GM18526 (cell line): ENCODE data around the gene CYP4F11.

Source experiments
- POLR2A ChIP-seq: IDR thresholded peaks from 3 replicates; pipeline ENCODE4 v1.6.1; 2011; ENCODE audit not compliant: insufficient read length; ENCODE audit errors: extremely low read depth

The CYP4F11 gene

DNA sequence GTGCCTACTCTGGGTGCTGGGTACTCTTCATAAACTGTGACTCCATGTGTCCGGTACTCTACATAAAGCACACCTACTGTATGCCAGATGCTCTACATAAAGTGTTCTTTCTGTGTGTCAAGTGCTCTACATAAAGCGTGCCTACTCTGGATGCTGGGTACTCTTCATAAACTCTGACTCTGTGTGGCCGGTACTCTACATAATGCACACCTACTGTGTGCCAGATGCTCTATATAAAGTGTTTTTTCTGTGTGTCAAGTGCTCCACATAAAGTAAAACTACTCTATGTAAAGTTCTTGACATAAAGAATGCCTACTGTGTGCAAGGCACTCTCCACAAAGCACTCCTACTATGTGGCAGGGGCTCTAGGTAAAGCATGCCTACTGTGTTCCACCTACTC is 1.8 kb upstream of the CYP4F11 start:
- no peak for TF ChIP-seq POLR2A

DNA sequence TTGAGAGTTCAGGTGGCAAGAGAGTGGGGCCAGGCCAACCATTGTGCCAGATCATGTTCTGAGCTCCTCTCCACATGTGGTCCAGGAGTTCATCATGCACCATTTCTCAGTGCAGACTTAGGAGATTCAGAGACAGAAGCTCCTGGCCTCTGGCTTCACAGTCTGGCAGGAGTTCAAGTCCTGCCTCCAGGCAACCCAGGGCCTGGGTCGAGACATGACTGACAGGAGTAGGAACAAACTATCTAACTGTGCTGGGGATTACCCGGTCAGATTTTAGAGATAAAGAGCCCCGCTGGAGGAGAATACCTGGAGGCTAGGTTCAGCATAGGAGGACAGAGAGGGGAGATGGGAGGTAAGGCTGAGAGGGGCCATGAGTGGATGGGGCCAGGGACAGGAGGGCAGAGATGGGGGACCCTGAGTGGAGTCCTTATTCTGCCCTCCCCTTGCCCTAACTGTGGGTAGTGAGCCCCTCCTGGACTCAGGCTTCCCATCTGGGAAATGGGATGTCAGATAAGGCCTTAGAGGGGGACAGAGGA is 906 bp upstream of the CYP4F11 start:
- no peak for TF ChIP-seq POLR2A

DNA sequence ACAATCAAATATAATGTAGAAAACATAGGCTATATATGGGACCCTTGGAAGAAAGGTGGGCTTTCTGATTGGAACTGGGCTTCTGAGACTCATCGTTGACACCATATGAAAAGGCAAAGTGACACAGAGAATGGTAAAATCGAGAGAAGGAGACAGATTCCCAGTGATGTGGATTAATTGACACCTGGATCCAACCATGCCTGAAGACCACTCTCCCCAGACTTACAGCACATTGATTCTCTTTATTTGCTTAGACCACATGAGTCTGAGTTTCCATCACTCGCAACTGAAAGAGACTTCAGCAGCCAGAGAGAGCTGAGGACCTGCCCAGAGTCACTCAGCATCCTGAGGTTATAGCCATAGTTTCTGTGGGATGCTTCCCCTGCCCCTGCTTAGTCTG is 6.0 kb downstream of the CYP4F11 start:
- TF ChIP-seq POLR2A: no peak

DNA sequence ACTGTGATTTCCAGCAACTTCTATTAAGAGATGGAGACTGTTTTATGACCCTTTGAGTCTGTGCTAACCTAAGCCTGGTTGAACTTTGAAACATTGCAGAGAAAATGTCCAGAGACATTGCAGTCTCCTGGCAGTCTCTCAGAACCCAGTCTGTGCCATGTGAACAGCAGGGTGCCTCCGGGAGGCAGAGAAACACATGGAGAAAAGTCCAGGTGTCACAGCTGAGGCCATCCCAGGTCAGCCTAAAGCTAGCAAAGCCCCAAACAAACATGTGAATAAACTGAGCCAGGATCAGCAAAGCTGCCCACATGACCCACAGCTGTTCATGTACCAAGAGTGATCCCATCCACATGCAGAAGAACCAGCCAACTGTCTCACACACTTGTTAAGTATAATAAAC is 7.8 kb downstream of the CYP4F11 start:
- TF ChIP-seq POLR2A: no peak

DNA sequence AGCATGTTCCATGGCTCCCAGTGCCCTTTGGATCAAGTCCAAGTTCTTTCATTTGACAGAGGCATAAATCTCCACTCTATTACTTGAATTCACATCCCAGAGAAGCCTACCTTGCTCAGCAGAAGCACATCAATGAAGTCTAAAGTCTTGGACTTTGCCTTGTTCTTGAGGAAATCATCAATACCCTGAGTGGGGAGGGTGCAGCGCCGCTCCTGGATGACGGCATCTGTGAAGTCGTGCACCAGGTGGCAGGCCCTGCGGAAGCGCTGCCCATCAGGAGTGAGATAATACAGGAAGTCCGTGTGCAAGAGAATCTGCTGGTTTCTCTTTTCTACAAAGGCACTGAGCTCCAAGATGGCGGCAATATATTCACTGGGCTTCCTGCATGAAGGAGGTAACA is 10.6 kb downstream of the CYP4F11 start:
- no peak for TF ChIP-seq POLR2A

DNA sequence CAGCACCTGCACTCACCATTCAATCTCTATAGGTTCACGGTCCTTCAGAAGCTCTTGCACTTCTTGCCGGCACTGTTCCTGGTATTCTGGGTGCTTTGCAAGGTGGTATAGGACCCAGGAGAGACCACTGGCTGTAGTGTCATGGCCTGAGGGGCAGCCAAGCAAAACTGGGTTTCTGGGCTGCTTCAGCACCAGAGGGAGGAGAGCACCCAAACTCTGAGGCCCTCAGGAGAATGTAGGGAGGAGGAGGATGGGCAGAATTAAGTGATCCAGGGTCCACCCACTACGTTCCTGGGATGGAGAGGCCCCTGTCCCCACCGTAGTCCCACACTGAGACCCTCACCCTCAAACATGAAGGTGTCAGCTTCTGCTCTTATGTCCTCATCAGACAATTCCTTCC is 12.3 kb downstream of the CYP4F11 start:
- no peak for TF ChIP-seq POLR2A

DNA sequence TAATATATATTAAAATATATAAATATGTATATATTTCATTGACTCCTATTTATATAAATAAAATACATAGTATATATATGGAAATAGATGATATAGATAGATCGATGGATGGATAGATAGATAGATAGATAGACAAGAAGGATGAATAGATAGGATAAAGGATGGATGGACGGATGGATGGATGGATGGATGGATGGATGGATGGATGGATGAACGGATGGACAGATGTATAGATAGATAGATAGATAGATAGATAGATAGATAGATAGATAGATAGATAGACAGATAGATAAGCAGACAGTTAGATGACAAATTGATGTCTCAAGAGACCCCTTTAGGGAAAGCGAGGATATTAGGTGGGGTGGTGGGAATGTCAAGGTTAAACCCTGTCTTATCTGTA is 15.1 kb downstream of the CYP4F11 start:
- TF ChIP-seq POLR2A: no peak

DNA sequence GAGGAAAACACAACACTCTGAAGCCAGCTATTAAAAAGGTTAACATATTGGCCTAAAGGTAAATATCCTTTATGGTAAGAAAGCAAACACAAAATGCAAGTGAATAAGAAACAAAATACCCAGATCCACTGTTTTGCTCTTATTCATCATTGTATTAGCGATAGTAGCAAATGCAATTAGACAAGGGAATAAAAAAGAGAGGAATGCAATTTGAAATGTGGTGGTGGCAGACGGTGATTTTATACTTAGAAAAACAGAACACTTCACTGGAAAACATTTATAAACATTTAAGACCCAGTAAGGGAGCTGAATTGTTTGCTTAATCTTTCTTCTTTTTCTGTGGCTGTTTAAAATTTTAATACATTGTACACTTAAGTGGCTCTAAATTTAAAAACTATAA is 19.2 kb downstream of the CYP4F11 start:
- no peak for TF ChIP-seq POLR2A

DNA sequence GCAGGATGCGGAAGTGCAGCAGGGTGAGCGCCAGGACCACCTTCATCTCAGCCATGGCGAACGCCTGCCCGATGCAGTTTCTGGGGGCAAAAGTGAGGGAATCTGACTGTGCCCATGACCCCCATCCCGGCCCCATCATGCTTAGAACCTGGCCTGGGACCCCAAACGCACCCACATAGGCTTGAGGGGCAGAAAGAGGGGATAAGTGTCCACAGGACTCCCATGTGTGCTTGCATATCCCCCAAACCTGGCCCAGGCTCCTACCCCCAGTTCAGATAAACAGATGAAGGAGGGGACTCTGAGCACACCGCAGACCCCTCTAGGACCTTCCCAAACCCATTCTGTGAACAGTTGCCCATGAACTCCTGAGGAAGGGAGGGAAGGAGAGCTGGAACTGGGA is 20.5 kb downstream of the CYP4F11 start:
- no peak for TF ChIP-seq POLR2A

DNA sequence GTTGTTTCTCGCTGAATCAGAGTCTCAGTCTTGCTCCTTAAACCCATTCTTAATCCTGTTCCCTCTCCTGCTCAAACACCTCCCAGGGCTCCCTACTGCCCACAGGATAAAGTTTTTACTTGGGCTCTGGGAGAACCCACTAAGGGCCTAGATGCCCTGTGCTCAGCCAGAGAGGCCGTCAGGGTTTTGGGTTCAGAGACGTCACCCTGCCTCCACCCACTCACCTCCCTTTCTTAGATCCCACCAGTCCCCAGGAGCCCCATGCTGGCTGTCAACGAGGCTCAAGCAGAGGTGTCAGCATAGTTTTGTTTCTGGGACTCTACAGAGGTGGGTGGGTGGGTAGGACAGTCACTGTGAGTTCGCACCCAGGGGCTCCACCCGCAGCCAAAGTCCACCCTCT is 20.9 kb downstream of the CYP4F11 start:
- TF ChIP-seq POLR2A: no peak

DNA sequence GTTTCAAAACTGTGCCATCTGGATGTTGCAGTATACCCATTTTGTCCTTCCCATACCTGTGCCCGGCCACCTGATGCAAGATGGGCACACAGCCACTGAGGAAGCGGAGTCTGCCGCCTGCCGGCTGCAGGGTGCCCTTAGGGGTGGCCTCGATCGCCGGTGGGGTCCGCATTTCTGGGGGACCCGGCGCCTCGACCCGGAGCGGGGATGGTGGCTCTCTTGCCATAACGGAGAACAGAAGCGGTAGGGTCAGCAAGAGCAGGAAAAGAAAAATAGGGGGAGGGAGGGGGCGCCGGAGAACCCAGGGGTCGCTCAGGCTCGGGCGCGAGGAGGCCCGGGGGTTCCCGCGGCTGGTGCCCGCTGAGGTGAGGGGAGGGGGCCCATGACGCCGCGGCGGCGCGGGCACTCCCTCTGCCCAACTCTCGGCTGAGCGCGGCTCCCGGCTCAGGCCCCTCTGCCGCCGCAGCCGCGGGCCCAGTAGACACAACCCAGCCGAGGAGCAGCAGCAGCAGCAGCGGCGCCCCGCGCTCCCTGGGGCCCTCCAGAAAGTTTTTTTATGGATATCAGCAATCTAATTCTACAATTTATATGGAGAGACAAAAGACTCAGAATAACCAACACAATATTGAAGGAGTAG is 22.6 kb downstream of the CYP4F11 start:
- no peak for TF ChIP-seq POLR2A

DNA sequence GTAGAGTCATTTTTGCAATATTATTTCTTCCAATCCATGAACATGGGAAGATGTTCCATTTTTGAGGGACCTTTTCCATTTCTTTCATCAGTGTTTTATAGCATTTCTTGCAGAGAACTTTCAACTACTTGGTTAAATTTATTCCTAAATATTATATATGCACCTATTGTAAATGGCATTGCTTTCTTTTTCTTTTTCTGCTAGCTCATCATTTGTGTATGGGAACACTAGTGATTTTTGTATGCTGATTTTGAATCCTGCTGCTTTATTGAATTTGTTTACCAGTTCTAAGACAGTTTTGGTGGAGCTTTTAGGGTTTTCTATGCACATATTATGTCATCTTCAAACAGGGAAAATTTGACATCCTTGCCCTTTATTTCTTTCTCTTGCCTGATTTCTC is 29.3 kb downstream of the CYP4F11 start:
- no peak for TF ChIP-seq POLR2A

DNA sequence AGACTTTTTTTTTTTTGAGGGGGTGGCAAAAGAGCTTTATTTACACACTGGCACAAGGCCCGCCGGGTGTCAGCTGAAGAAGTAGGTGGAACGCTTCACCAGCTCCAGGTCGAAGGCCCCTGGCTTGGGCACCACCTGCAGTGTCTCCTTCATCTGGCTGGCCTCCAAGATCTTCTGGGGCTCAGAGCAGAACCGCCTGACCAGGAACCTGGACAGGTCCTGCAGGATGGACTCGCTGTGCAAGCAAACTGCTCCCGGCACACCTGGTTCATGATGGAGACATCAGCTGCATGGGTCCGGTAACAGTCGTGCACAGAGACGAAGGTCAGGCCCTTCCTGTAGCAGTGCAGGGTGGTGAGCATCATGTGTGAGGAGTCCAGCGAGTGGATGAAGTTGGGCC is 32.1 kb downstream of the CYP4F11 start:
- TF ChIP-seq POLR2A: no peak

DNA sequence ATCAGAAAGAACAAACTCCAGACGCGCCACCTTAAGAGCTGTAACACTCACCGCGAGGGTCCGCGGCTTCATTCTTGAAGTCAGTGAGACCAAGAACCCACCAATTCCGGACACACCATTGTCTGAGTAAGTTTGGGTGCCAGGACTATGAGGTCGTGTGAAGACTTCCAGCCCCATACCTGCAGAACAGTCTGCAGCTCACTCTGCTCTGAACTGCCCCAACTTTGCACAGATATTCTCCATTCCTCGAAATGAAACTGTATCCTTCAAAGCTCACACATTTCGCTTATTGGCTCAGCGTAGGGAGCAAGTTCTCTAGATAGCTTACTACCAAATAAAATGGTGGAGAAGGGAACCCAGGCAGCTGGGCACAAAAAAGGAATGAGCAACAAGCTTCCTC is 33.8 kb downstream of the CYP4F11 start:
- no peak for TF ChIP-seq POLR2A

DNA sequence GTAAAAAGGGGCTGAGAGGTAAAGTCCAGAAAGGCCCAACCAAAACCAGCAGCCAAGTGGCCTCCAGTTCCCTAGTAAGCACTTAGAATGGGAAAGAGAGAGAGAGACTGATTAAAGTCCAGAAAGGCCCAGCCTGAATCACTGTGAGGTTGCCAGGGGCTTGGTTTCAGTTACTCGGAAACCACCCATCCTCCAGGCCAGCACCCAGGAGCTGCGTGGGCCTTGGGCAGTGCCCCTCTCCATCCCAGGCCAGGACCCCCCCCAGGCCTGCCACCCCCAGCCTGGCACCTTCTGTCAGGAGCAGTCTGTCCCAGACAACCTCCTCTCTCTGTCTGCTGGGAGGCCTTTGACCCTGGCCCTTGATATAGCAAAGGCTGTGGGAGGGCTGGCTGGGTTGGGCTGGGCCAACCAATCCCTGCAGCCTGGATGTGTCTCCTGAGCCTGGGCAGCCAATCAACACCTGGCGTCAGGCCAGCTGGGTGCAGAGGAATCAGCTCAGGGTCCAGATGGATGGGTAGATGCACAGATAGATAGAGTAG is 36.5 kb downstream of the CYP4F11 start, which contains the start of gene CYP4F2:
Gene CYP4F2 (minus strand): TSS at position 337 of the 539 bp plus-strand sequence. CDS start 463 bp downstream, outside the sequence.
- TF ChIP-seq POLR2A: no peak

DNA sequence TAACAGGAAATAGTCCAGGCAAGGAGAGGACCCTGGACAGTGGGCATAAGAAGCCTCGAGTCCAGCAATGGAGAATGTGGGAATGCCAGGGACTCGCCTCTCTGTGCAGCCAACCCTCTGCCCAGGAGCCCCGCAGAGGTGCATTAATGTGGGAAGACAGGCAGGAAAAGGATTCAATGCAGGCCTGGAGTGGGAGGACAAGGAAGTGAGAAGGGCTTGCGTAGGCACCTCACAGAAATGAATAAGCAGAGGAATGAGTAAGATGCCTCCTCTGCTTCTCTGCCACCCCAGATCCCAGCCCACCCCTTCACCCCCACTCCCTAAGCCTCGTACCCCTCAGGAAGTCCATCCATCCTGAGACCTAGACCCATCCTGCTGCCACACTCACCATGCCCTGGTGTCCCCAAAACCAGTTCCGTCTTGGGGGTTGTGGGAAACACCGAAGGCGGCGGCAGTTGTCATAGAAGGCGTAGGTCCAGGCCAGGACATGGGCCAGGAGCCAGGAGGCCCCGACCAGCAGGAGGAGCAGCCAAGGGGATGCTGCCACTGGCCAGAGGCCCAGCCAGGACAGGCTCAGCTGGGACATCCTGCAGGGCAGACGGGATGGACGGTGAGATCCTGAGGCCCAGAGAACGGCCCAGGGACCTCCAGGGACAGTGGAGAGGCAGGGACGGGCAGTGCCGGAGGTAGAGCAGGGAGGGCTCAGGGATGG is 37.1 kb downstream of the CYP4F11 start:
- TF ChIP-seq POLR2A: no peak
